Stimulated activated CD8-positive, alpha-beta memory T cell treated with anti-CD3 and anti-CD28 coated beads, Interleukin-7, amount 100 ng/mL, for 1 hour (primary cell): ENCODE results near the gene TMEM40.
"Not testable (repeated sequence)": the region's sequence is repeated elsewhere in the genome, so short reads cannot be mapped to it uniquely, and the experiment has no call there.

ENCODE experiments used
- DNase-seq, 2 donors: peaks; one replicate each; pipeline ENCODE4 v3.0.0-alpha.2; 2020; ENCODE audit warnings: low read depth in 2 of 2

The TMEM40 gene

DNA sequence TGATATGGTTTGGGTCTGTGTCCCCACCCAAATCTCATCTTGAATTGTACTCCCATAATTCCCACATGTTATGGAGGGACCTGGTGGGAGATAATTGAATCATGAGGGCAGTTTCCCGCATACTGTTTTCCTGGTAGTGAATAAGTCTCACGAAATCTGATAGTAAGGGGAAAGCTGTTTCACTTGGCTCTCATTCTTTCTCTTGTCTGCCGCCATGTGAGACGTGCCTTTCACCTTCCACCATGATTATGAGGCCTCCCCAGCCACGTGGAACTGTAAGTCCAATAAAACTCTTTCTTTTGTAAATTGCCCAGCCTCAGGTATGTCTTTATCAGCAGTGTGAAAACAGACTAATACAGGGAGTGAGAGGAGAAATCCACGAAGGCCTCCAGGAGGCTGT is 16.9 kb upstream of the TMEM40 start:
- not testable (repeated sequence) for DNase-seq

DNA sequence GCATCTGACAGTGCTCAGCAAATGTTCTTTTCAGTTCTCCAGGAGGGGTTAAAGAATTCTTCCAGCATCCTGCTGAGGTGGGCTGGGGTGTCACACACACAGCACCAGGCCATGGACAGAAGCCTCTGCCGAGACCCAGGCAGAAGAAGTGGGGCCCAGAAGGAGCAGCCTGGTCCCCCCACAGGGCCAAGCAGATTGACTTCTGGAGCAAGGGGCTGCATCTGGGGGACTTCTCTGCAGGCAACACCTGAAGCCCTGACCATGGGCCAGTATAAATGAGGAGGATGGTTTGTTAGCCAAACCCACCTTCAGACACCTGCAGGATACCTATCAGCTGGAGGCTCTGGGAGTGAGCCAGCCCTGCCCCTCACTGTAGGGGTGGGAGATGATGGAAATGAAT is 16.2 kb upstream of the TMEM40 start:
- DNase-seq: no peak

DNA sequence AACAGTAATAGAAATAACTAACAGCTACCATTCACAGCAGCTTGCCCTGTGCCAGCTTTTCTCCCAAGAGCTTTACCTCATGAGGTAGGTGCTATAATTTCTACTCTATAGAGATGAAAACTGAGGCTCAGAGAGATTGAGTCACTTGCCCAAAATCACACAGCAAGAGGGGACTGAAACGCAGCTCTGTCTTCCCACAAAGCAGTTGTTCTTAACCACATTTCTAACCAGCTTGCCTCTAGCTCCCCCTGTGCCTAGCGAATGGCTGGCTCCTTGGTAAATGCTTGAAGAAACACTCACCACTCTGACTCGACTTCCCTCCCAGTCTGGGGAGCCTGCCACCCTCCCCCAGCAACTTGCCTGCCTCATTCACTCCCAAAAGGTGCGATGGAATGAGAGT is 15.6 kb upstream of the TMEM40 start:
- DNase-seq: no peak

DNA sequence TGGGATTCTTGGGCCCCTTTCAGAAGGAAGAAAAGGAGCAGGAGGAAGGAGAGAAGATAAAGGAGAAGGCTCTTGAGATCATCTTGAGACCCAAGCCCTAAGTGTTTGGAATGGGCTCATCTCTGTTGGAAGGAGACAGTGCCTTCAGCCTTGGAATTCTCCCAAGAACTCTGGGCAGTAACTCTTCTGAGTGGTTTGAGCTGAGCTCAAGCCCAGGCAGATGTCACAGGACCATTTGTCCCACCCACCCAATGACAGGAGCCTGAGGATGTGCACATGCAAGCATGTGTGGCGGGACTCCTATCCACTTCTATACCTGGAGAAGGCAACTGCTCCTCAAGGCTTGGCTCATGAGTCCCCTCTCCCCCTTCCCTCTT is 14.6 kb upstream of the TMEM40 start:
- no peak for DNase-seq

DNA sequence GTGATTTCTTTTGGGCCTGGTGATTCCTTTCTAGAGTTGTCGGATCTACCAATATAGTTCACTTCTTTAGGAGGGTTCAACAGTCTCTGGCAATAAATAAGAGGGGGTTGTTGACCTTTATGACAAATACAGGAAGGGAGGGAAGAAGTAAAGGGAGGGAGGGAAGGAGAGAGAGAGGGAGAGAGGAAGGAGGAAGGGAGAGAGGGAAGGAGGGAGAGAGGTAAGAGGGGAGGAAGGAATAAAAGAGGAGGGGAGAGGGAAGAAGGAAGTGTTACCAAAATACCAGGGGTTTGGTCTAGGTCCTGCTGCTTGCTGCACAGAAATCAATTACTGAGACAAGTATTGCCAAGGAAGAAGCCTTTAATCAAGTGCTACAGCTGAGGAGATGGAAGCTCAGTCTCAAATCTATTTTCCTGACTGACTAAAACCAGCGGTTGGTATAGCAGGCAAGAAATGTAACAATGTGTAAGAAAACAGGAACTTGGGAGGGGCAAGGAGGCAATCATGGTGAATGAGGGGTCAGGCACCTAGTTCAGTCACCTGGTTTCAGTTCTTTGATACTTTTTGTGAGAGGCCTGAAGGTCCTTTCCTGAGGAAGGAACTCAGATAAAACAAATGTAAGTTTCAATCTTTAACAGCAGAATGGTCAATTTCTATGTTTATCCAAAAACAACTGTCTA is 14.1 kb upstream of the TMEM40 start:
- no peak for DNase-seq

DNA sequence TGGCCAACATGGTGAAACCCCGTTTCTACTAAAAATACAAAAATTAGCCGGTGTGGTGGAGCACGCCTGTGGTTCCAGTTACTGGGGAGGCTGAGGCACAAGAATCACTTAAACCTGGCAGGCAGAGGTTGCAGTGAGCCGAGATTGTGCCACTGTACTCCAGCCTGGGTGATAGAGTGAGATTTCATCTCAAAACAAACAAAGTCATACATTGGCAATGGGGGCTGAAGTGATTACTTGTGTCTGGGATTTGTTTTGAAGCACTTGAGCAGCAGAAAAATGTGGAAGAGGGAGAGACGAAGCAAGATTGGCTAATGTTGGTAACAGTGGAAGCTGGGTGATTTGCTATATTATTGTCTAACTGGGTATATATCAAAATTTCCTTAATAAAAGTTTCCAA is 13.4 kb upstream of the TMEM40 start:
- no peak for DNase-seq

DNA sequence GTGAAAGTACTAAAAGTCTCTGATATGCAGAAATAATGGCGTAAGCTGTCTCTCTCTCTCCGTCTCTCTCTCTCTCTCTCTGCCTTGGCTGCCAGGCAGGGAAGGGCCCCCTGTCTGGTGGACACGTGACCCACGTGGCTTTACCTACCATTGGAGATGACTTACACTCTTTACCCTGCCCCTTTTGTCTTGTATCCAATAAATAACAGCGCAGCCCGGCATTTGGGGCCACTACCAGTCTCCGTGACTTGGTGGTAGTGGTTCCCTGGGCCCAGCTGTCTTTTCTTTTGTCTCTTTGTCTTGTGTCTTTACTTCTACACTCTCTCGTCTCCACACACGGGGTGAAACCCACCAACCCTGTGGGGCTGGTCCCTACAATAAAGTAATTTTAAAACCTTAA is 12.2 kb upstream of the TMEM40 start:
- DNase-seq: no peak

DNA sequence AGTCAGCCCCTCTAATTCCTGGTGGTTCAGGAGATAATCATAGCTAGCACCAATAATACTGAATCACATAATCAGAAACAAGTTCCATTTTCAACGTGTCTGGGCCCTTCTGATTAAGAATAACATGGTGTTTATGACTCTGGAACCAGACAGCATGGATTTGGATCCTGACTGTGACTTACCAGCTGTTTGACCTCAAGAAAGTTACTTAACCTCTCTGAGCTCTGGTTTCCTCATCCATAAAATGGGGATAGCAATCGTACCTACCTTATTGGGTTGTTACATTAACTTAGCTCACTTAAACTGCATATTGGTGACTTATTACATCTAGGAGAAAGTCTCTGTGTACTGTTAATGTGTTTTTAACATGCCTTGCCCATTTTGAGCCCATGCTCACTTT is 10.7 kb upstream of the TMEM40 start:
- no peak for DNase-seq

DNA sequence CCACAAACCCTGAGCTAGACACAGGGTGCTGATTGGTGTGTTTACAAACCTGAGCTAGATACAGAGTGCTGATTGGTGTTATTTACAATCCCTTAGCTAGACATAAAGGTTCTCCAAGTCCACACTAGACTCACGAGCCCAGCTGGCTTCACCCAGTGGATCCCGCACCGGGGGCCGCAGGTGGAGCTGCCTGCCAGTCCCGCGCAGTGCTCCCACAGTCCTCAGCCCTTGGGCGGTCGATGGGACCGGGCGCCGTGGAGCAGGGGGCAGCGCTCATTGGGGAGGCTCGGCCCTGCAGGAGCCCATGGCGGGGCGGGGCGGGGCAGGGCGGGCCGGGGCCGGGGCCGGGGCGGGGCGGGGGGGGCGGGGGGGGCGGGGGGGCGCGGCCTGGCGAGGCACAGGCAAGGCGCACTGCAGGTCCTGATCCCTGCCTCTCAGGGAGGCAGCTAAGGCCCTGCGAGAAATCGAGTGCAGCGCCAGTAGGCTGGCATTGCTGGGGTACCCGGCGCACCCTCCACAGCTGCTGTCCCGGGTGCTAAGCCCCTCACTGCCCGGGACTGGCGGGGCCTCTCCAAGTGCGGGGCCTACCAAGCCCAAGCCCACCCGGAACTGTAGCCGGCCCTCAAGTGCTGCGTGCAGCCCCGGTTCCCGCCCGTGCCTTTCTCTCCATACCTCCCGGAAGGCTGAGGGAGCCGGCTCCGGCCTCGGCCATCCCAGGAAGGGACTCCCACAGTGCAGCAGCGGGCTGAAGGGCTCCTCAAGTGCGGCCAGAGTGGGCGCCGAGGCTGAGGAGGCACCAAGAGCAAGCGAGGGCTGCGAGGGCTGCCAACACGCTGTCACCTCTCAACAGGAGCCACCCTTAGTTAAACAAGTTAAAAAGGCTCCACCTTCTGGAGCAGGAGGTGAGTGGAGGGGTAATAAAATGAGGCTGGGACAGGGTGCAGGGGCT is 9.8 kb upstream of the TMEM40 start:
- no peak for DNase-seq

DNA sequence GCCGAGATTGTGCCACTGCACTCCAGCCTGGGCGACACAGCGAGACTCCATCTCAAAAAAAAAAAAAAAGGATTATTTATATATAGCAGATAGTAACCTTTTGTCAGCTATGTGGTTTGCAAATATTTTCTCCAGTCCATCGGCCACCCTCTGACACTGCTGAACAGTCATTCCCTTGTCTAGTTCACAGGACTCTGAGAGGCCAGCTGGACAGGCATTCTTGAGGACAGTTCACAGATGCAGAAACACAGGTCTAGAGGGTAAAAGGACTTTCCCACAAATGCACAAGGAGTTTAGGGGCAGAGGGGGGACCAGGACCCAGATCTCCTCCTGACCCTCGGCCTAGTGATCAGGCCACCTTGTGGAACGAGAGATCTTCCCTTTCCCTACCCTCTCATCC is 7.5 kb upstream of the TMEM40 start:
- no peak for DNase-seq

DNA sequence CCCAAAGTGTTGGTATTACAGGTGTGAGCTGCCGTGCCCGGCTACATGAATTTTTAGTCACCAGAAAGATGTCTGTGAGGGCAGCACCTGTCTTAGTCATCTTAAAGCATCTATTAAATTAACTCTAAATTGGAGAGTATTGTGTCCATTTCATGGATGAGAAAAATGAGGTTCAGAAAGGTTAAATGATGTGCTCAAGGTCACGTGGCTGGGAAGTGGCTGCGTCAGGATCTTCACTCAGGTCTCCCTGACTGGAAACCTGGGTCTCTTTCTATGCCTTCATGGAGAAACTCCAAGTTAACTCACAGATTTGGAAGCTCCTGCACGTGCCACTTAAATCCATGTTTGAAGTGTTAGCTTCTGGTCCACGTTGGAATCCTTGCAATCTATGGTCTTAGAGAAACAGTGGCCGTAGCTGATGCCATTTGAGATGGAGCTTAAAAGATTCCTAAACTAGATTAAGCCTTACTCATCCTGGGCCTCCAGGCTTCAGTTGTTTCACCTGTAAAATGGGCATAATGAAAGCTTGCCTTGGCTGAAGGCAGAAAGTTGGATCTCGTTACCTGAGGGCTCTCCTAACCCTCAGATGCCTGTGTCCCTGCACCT is 5.2 kb upstream of the TMEM40 start:
- no peak for DNase-seq

DNA sequence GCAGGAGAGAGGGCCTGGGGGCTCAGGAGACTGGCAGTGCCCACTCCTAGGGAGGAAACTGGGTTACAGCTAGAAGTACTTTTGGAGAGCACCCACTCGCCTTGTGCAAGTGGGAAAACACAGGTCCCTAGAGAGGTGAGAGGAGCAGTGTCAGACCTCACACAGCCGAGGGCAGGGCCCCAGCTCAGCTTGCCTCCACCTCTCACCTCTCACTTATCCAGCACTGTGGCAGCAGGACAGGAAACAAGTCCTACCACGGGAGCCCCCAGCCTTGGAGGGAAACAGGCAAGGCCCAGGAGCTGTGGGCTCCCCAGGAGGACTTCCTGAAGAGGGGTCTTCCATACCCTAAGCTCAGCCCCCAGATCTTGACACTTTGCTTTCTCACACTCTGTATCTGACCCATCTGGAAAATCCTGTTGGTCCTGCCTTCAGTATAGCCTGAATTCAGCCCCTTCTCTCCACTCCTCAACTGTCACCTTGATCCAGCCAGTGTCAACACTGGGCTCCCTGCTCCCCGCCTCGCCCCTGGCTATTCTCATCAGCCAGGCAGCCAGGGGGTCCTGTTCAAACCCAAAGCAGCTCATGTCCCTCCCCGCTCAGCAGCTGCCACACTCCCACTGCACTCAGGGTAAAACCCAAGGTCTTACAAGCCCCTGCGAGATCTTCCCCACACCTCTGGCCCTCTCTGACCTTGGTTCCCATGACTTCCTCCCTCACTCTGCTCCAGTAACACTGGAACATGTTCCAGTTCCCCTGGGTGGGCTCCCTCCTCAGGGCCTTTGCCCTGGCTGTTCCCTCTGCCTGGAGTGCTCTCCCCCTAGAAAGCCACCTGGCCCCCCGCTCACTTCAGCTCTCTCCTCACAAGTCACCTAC is 870 bp upstream of the TMEM40 start:
- DNase-seq: no peak

DNA sequence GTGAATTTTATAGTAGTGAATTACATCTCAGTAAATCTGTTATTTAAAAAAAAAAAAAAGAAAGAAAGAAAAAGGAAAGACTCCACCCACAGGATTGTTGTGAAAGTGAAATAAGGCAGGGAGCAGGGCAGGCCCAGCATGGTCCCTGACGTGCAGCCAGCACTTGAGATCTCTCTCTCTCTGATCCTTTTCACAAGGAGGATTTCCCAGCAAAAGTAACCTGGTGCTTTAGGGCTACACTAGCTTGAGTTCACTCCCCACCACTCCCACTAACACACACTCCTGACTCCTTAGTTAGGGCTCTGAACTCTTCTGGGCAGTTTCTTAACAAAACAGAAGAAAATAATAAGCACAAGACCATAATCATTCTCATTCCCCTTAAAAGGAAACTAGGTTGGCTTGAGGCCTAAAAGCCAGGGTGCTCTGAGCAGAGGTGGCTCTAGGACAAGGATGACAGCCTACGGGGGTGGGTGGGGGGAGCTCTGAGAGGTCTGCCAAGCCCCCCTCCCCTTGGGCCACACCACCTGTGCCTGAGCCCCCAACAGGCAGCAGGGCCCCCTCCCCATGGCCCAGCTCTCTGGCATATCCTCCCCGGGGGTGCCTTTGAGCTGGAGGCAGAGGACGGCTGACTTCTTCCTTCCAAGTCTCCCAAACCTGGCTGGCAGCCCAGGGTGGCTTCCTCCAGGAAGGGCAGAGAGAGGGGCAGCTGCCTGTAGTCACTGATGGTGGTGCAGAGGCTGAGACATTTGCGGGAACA is 856 bp downstream of the TMEM40 start:
- DNase-seq: no peak

DNA sequence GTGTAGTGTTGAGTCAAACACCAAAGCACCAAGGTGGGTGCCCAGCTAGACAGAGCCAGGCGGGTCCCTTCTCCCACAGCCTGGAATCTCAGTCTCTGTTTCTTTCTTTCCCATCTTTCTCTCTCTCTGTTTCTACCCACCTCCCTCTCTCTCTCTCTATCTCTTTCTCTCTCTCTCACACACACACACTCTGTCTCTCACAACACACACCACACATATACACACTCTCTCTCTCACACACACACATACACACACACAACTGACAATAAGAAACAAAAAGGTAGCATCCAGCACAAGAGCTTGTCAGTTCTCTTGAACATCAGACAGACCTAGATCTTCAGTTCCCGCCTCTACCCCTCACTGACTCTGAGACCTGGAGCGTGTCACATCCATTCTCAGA is 2.4 kb downstream of the TMEM40 start:
- DNase-seq: no peak

DNA sequence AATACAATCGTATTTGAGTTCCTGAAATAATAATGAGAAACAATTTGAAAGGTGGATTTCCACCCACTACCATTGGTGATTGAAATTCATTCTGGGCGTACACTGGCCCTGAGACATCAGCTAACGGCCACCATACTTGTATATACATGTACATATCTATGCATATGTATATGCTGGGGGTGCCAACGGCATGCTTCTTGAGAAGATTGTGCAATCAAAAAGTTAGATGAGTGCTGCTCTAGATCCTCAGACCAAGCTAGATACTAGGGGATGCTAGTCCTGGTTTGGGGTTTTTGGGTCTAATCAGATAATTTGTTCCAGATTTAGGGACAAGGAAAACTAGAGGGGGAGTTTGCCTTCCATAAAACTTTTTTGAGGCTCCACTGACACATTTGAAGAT is 2.9 kb downstream of the TMEM40 start:
- DNase-seq: no peak

DNA sequence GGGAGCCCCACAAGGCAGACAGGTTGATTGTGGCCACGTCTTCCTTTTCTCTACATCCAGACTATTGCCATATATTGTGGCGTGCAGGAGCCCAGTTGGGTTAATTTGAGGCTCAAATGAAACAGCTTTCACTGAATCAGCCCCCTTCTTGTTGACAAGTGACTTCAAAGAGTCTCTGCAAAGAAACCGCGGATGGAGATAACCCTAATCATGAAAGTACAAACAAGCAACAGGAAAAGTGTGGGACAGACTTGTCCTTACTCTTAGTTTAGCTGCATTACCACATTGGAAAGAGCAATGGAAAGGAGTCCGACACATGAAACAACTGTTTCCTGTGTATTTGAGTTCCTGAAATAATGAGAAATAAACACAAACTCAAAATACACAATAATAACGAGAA is 3.3 kb downstream of the TMEM40 start:
- no peak for DNase-seq

DNA sequence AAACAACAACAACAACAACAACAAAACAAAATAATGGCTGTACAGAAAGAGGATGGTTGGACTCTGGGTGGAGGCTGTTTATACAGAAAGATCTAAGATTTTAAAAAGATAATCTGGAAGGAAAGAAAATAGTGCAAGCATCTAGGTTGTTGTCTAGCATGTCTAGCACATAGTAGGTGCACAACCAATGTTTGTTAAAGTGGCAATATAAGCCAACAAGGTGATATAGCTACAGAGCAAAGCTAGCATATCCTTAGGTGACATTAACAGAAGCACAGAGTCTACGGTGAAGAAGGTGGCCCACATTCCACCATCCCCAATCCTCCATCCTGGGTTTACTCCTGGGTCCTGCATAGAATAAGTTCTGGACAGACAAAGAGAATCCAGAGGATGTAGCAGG is 4.7 kb downstream of the TMEM40 start:
- no peak for DNase-seq

DNA sequence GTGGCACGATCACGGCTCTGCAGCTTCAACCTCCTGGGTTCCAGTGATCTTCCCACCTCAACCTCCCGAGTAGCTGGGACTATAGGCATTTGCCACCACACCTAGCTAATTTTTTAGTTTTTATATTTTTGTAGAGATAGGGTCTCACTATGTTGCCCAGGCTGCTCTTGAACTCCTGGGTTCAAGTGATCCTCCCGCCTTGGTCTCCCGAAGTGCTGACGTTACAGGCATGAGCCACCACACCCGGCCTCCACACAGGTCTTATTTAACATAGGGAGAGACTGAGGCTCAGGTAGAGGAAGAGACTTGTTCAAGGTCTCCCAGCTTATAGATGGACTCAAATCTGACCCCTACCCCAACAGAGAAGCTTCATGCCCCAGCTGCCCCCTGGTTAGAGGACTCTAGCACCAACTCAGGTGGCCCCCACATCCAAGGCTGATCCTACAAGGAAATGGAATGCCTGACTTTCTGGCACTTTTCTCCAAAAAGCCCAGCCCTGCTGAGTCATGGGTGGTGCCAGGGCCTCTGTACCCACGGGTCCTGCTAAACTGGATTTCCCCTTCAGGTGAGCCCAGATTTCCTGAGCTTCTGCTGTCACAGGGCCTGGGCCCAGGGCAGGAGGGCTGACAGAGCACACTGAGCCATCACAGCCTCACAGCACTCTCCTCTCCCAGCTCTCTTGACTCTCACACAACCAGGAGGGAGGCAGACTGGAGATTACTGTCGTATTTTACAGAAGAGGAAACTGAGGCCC is 5.6 kb downstream of the TMEM40 start:
- no peak for DNase-seq

DNA sequence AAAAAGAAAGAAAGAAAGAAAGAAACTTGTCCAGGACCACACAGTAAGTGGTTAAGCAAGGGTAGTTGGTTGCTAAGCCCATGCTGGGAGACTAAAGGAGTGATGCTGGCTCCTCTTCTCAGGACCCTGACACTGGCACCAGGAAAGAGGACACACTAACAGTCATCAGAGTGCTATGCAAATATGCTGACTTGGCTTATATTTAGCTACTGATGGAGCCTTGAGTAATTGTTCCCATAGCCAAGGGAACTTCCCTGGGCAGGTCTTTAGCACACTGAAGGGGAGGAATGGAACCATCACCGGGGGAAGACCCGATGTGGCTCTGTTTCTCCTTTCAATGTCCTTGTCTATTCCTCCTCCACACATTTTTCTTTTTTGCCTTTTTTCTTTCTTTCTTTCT is 6.2 kb downstream of the TMEM40 start:
- DNase-seq: no peak

DNA sequence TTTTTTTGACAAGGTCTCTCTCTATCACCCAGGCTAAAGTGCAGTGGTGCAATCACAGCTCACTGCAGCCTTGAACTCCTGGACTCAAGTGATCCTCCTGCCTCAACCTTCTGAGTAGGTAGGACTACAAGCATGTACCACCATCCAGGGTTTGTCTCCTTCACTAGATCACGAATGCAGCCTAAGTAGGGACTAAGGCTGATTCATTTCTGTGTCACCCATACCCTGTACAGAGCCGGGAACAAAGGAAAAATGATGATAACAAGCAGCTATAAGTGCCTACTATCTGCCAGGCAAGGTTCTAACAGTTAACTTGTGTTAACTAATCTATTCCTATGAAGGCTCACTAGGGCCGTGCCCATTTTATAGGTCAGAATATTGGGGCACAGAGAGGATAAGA is 7.0 kb downstream of the TMEM40 start:
- DNase-seq: no peak

DNA sequence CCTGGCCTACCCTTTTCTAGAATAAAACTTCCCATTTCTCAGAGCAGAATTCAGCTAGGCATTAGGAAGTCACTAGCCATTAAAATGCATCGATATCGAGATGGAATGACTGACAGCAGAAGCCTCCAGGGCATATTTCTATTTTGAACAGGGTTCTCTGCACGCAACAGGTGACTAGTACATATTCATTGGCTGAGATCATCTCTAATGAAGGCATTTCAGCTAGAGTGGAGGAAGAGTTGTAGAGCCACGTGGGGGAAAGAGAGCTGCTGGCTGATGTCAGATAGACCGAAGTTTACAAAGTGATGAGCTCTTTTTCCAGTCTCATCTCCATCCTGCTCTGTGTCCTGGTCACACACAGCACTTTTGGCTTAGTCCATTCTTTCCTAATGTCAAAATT is 7.5 kb downstream of the TMEM40 start:
- DNase-seq: no peak
